GM23338 (cell line): ENCODE measurements around the gene SPEM3. TPM values are rescaled to one million over a fixed set of nuclear protein-coding genes. Genes with fewer than 3 reads are reported as not detected.

Experiments
- ATAC-seq: fragments of 200-7000 bp; cut with Tn5 transposase; 3 replicates; pipeline ENCODE4 v1.9.1; 2020
- DNase-seq: peaks from one replicate; pipeline ENCODE4 v3.0.0-alpha.2; 2015; ENCODE audit warnings: low spot score
- H2AFZ ChIP-seq: fragments of 200-600 bp; sonication (generic); 2 replicates; pipeline ENCODE4 v1.8.0; 2016; ENCODE audit warnings: antibody characterized with exemption, mild to moderate bottlenecking, moderate library complexity
- H3F3A ChIP-seq: fragments of 200-600 bp; sonication (generic); replicated peaks from 2 replicates; pipeline ENCODE4 v1.8.0; 2017; ENCODE audit warnings: antibody characterized with exemption, mixed run types, low read depth
- H3K27ac ChIP-seq: fragments of 200-600 bp; sonication (generic); 2 replicates; pipeline ENCODE4 v1.6.1; 2016; ENCODE audit warnings: low read depth
- H3K27me3 ChIP-seq: fragments of 200-600 bp; sonication (generic); 2 replicates; pipeline ENCODE4 v1.8.0; 2016; ENCODE audit warnings: mild to moderate bottlenecking, mixed run types, moderate library complexity; ENCODE audit not compliant: insufficient read depth
- H3K36me3 ChIP-seq: fragments of 200-600 bp; sonication (generic); 2 replicates; pipeline ENCODE4 v1.8.0; 2016; ENCODE audit warnings: mild to moderate bottlenecking; ENCODE audit not compliant: insufficient read depth
- H3K4me1 ChIP-seq: fragments of 200-600 bp; sonication (generic); 2 replicates; pipeline ENCODE4 v1.8.0; 2016; ENCODE audit warnings: mild to moderate bottlenecking, moderate library complexity; ENCODE audit not compliant: insufficient read depth
- H3K4me2 ChIP-seq: fragments of 200-600 bp; sonication (generic); 2 replicates; pipeline ENCODE4 v1.7.1; 2017; ENCODE audit warnings: mixed run types
- H3K4me3 ChIP-seq: fragments of 200-600 bp; sonication (generic); 2 replicates; pipeline ENCODE4 v1.6.1; 2016; ENCODE audit warnings: mixed run types
- H3K79me2 ChIP-seq: fragments of 200-600 bp; sonication (generic); replicated peaks from 2 replicates; pipeline ENCODE4 v1.8.0; 2017; ENCODE audit warnings: mild to moderate bottlenecking; ENCODE audit not compliant: insufficient read depth
- H3K9me2 ChIP-seq: fragments of 200-600 bp; sonication (generic); 2 replicates; pipeline ENCODE4 v1.8.0; 2017; ENCODE audit not compliant: insufficient read depth
- H4K20me1 ChIP-seq: fragments of 200-600 bp; sonication (generic); replicated peaks from 2 replicates; pipeline ENCODE4 v1.8.0; 2017; ENCODE audit warnings: mild to moderate bottlenecking; ENCODE audit not compliant: insufficient read depth
- H3K27ac Mint-ChIP-seq: 2 replicates; pipeline ENCODE4 v1.8.0; 2020; ENCODE audit warnings: inconsistent platforms, mild to moderate bottlenecking, moderate library complexity, mixed read lengths
- H3K27me3 Mint-ChIP-seq: 3 replicates; pipeline ENCODE4 v1.8.0; 2022; ENCODE audit warnings: low read depth, mild to moderate bottlenecking, moderate library complexity, mixed read lengths, inconsistent platforms; ENCODE audit not compliant: insufficient read depth, poor library complexity
- H3K36me3 Mint-ChIP-seq: 3 replicates; pipeline ENCODE4 v1.8.0; 2021; ENCODE audit warnings: low read depth, mild to moderate bottlenecking, inconsistent platforms, moderate library complexity, mixed read lengths
- H3K4me1 Mint-ChIP-seq: 3 replicates; pipeline ENCODE4 v1.8.0; 2020; ENCODE audit warnings: mild to moderate bottlenecking, inconsistent platforms, mixed read lengths
- H3K4me3 Mint-ChIP-seq: 3 replicates; pipeline ENCODE4 v1.8.0; 2021; ENCODE audit warnings: moderate library complexity, mild to moderate bottlenecking, inconsistent platforms, mixed read lengths
- H3K9me3 Mint-ChIP-seq: 3 replicates; pipeline ENCODE4 v1.8.0; 2020; ENCODE audit warnings: moderate library complexity, mild to moderate bottlenecking, inconsistent platforms, mixed read lengths
- CREB1 ChIP-seq: fragments of 250-450 bp; sonication (Bioruptor Pico); IDR thresholded peaks from 2 replicates; pipeline ENCODE4 v1.5.0; 2020; ENCODE audit warnings: low read depth, mild to moderate bottlenecking, moderate library complexity
- CTCF ChIP-seq, 2 experiments: fragments of 200-600 bp in 1 of 2; sonication (generic) in 1 of 2; conservative IDR thresholded peaks; 2 replicates each; pipeline versions ENCODE4 v1.5.1 to v1.6.1; 2016 to 2017; ENCODE audit warnings: antibody characterized with exemption in 2 of 2, low read depth in 2 of 2, mild to moderate bottlenecking in 2 of 2, moderate library complexity in 1 of 2
- ETS1 ChIP-seq: IDR thresholded peaks from 2 replicates; pipeline ENCODE4 v1.6.1; 2016; ENCODE audit warnings: antibody characterized with exemption
- EZH2 ChIP-seq: fragments of 200-600 bp; sonication (generic); IDR thresholded peaks from one replicate; pipeline ENCODE4 v1.8.0; 2017; ENCODE audit warnings: antibody characterized with exemption, mild to moderate bottlenecking, low read depth; ENCODE audit not compliant: unreplicated experiment
- EZH2phosphoT487 ChIP-seq: fragments of 200-600 bp; sonication (generic); IDR thresholded peaks from one replicate; pipeline ENCODE4 v1.8.1; 2018; ENCODE audit warnings: antibody characterized with exemption; ENCODE audit not compliant: unreplicated experiment
- JUNB ChIP-seq: IDR thresholded peaks from one replicate; pipeline ENCODE4 v1.6.1; 2016; ENCODE audit warnings: antibody characterized with exemption; ENCODE audit not compliant: unreplicated experiment
- NANOG ChIP-seq: IDR thresholded peaks from 2 replicates; pipeline ENCODE4 v1.6.1; 2016; ENCODE audit warnings: antibody characterized with exemption, borderline replicate concordance
- POLR2AphosphoS5 ChIP-seq: IDR thresholded peaks from 2 replicates; pipeline ENCODE4 v1.6.1; 2016; ENCODE audit warnings: antibody characterized with exemption, low read depth
- REST ChIP-seq: IDR thresholded peaks from one replicate; pipeline ENCODE4 v1.6.1; 2018; ENCODE audit warnings: antibody characterized with exemption; ENCODE audit not compliant: unreplicated experiment
- STAT1 ChIP-seq: IDR thresholded peaks from one replicate; pipeline ENCODE4 v1.6.1; 2016; ENCODE audit warnings: antibody characterized with exemption; ENCODE audit not compliant: unreplicated experiment
- ZNF114 ChIP-seq: fragments of 250-450 bp; sonication (Bioruptor Pico); IDR thresholded peaks from 2 replicates; pipeline ENCODE4 v1.5.0; 2020; ENCODE audit warnings: mild to moderate bottlenecking, moderate library complexity
- ZNF331 ChIP-seq: fragments of 250-450 bp; sonication (Bioruptor Pico); IDR thresholded peaks from 2 replicates; pipeline ENCODE4 v1.5.0; 2020; ENCODE audit warnings: low read depth, mild to moderate bottlenecking, moderate library complexity
- polyA plus RNA-seq: library from polyadenylated mRNA; unstranded; fragments of >200 nt; fragmentation: Nextera tagmentation; extraction: Ambion mirVana; gene quantifications from 2 replicates; pipeline ENCODE4 v1.2.1, GENCODE V29; 2016
- total RNA-seq: library from RNA; depleted of rRNA; stranded (reverse); fragments of >200 nt; shearing (Covaris generic); gene quantifications from 2 replicates; pipeline ENCODE4 v1.2.3, GENCODE V29; 2014

The SPEM3 gene
- total and polyA plus RNA-seq, 2 experiments from 2014 or later = not detected

GRCh38 chr17:7466318-7466638 is 37.6 kb downstream of the SPEM3 start:
- no peaks in the 10 kb centered on the region for H3K9me3 Mint-ChIP-seq
- Histone ChIP-seq H3K4me3 (no peak overlapping the region), H3K4me1 (peaks cover 8% of the 10 kb centered on the region; the same call in 1 of the 2 replicates), H3K36me3 (no peaks in the 10 kb centered on the region), H3K27me3 (no peaks in the 10 kb centered on the region), H3K27ac (no peak overlapping the region), H3K79me2 (0 out of 2 replicates have a peak, but pooled peaks cover 10% of the 10 kb centered on the region), H3F3A (no peaks in the 10 kb centered on the region), H3K9me2 (no peaks in the 10 kb centered on the region), H3K4me2 (no peak overlapping the region), H4K20me1 (no peaks in the 10 kb centered on the region), H2AFZ (no peak overlapping the region)
- TF ChIP-seq STAT1 = no peak
- TF ChIP-seq CREB1 (CRISPR knock-in tag) = no peak
- TF ChIP-seq POLR2AphosphoS5 = no peak
- TF ChIP-seq CTCF (conservative IDR thresholded peaks at IDR 0.05; ENCODE audit: low read depth in 2 of 2) = no peak
- no peak for TF ChIP-seq NANOG
- no peak for TF ChIP-seq ZNF331 (CRISPR knock-in tag)
- no peak for TF ChIP-seq ETS1
- TF ChIP-seq ZNF114 (CRISPR knock-in tag) = no peak
- no peak for TF ChIP-seq EZH2
- TF ChIP-seq JUNB = no peak
- peaks cover 11% of the 10 kb centered on the region for H3K4me1 Mint-ChIP-seq
- H3K36me3 Mint-ChIP-seq = peaks cover 8% of the 10 kb centered on the region
- H3K4me3 Mint-ChIP-seq = no peak overlapping the region
- no peak for ATAC-seq
- no peak for DNase-seq
- peaks cover 11% of the 10 kb centered on the region for H3K27me3 Mint-ChIP-seq
- no peak overlapping the region for H3K27ac Mint-ChIP-seq

- Histone ChIP-seq H3K27me3 (no peaks in the 10 kb centered on the region), H3K4me3 (no peak overlapping the region), H4K20me1 (no peaks in the 10 kb centered on the region), H3K4me1 (peaks cover 4% of the 10 kb centered on the region; the same call in 1 of the 2 replicates), H3F3A (no peaks in the 10 kb centered on the region), H3K4me2 (no peak overlapping the region), H3K27ac (no peak overlapping the region), H2AFZ (no peak overlapping the region), H3K9me2 (no peaks in the 10 kb centered on the region), H3K79me2 (0 out of 2 replicates have a peak, but pooled peaks cover 11% of the 10 kb centered on the region), H3K36me3 (no peaks in the 10 kb centered on the region)
- ATAC-seq (no peak), DNase-seq (no peak)
- H3K9me3 Mint-ChIP-seq = no peaks in the 10 kb centered on the region
- H3K4me3 Mint-ChIP-seq = no peak overlapping the region
- peak overlapping the region; percentile 89 for H3K27ac Mint-ChIP-seq
- no peak for TF ChIP-seq CTCF (conservative IDR thresholded peaks at IDR 0.05; ENCODE audit: low read depth in 2 of 2)
- no peak for TF ChIP-seq REST
- TF ChIP-seq EZH2phosphoT487 = no peak
- no peak for TF ChIP-seq JUNB
- TF ChIP-seq ZNF114 (CRISPR knock-in tag) = no peak
- no peak for TF ChIP-seq ETS1
- no peak for TF ChIP-seq CREB1 (CRISPR knock-in tag)
- no peak for TF ChIP-seq EZH2
- TF ChIP-seq ZNF331 (CRISPR knock-in tag) = no peak
- no peak for TF ChIP-seq NANOG
- TF ChIP-seq POLR2AphosphoS5 = no peak
- TF ChIP-seq STAT1 = no peak
- H3K4me1 Mint-ChIP-seq = peaks cover 8% of the 10 kb centered on the region; the same call in 2 of the 3 replicates
- H3K36me3 Mint-ChIP-seq = peaks cover 7% of the 10 kb centered on the region
- peaks cover 10% of the 10 kb centered on the region for H3K27me3 Mint-ChIP-seq
Observed at GRCh38 chr17:7466639-7467341, 38.1 kb downstream of the SPEM3 start.
